ENCODE measurements around the gene FZD8. TPM values are rescaled to one million over a fixed set of nuclear protein-coding genes. Genes with fewer than 3 reads are reported as not detected.

FZD8 gene
- polyA plus RNA-seq, 2 of the 4 experiments (the other 2 are of a cell fraction) = 4.4 to 13.4 TPM

- POLR2A ChIA-PET = no interaction called here
- no peak for FAIRE-seq
- DNase-seq (ENCODE audit: low read depth in 1 of 2, low spot score in 1 of 2) = no peak
- ATAC-seq = no peak
- Histone ChIP-seq H3K9me3 (peaks cover 9% of the 10 kb centered on the region; the same call in 1 of the 3 replicates), H3K27ac (no peak overlapping the region), H3K4me2 (no peak overlapping the region), H3K4me1 (peaks cover 15% of the 10 kb centered on the region), H3K4me3 (no peak overlapping the region)
- CTCF ChIA-PET = interaction anchor here (1.4 to 10.4 kb wide), 4 partner anchors 9 to 1250 kb away, joined by 3 to 105 read pairs (median 7); no protein-coding TSS in a partner anchor
- 71% methylated on average over 1 of the region's 1 CpG for WGBS (ENCODE audit: missing lambda C conversion rate)
- TF ChIP-seq CEBPB (IDR thresholded peaks at IDR 0.05) (0 out of 4 replicates have a peak, but pooled peaks of 1 of the 2 experiments have one; percentile 6), ELK1 (IDR thresholded peaks at IDR 0.05; ENCODE audit: low read depth, low read length) (no peak)
These were observed 10.7 kb downstream of the FZD8 start for GRCh38 chr10:35631404-35631803.

- CTCF ChIA-PET = interaction anchor here (0.7 to 3.7 kb wide), 3 partner anchors 9 to 1152 kb away, joined by 3 to 14 read pairs (median 4); no protein-coding TSS in a partner anchor
- DNase-seq (ENCODE audit: low read depth in 1 of 2, low spot score in 1 of 2) (no peak), FAIRE-seq (no peak), ATAC-seq (no peak)
- Histone ChIP-seq H3K4me2 (peak overlapping the region; percentile 24; the same call in 2 of the 3 replicates), H3K4me1 (peaks cover 7% of the 10 kb centered on the region; the same call in 1 of the 3 replicates), H3K27ac (peak overlapping the region in 1 of 2 experiments; percentile 23; a peak in 2 of 6 replicates), H3K4me3 (no peak overlapping the region), H3K9me3 (peaks cover 9% of the 10 kb centered on the region; the same call in 2 of the 3 replicates)
- no peak for TF ChIP-seq MAFK (IDR thresholded peaks at IDR 0.05; ENCODE audit: partially characterized antibody)
- no peak for TF ChIP-seq E2F6 (IDR thresholded peaks at IDR 0.05; ENCODE audit: borderline replicate concordance, low read depth)
- TF ChIP-seq EHMT2 (IDR thresholded peaks at IDR 0.05; ENCODE audit: low read depth) = no peak
- TF ChIP-seq ZSCAN20 (CRISPR knock-in tag; IDR thresholded peaks at IDR 0.05) = no peak
- TF ChIP-seq ZFP36 (IDR thresholded peaks at IDR 0.05; ENCODE audit: borderline replicate concordance, partially characterized antibody) = no peak
- TF ChIP-seq HOXB5 (CRISPR knock-in tag; IDR thresholded peaks at IDR 0.05) = no peak
- TF ChIP-seq RARB (CRISPR knock-in tag; IDR thresholded peaks at IDR 0.05) = no peak
- TF ChIP-seq HES2 (IDR thresholded peaks at IDR 0.05) = no peak
- no peak for TF ChIP-seq SMC3 (IDR thresholded peaks at IDR 0.05)
- TF ChIP-seq, protein P1, sequence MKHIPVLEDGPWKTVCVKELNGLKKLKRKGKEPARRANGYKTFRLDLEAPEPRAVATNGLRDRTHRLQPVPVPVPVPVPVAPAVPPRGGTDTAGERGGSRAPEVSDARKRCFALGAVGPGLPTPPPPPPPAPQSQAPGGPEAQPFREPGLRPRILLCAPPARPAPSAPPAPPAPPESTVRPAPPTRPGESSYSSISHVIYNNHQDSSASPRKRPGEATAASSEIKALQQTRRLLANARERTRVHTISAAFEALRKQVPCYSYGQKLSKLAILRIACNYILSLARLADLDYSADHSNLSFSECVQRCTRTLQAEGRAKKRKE (CRISPR knock-in tag; IDR thresholded peaks at IDR 0.05; ENCODE audit: low read depth) = no peak
- no peak for TF ChIP-seq HOXA7 (CRISPR knock-in tag; IDR thresholded peaks at IDR 0.05)
- TF ChIP-seq POLR2A (IDR thresholded peaks at IDR 0.05; ENCODE audit: low read length) = no peak
- no peak for TF ChIP-seq REST (IDR thresholded peaks at IDR 0.05)
- no peak for TF ChIP-seq CEBPB (IDR thresholded peaks at IDR 0.05)
- TF ChIP-seq PHF8 (IDR thresholded peaks at IDR 0.05; ENCODE audit: borderline replicate concordance, low read depth) = no peak
- no peak for TF ChIP-seq HOXB13 (CRISPR knock-in tag; IDR thresholded peaks at IDR 0.05; ENCODE audit: low read depth)
- TF ChIP-seq CTCF (IDR thresholded peaks at IDR 0.05) = no peak
- POLR2A ChIA-PET = no interaction called here
- WGBS (ENCODE audit: missing lambda C conversion rate) = 63% methylated on average over 6 of the region's 6 CpGs
These were observed 15.1 kb downstream of the FZD8 start for GRCh38 chr10:35626971-35627507.

Data from A549 (cell line).